ENCODE results near the gene STN1. TPM values are rescaled to one million over a fixed set of nuclear protein-coding genes. Genes with fewer than 3 reads are reported as not detected.

The STN1 gene
- total and polyA plus RNA-seq, 7 donors = 15.3 to 22.7 (median 18.3) TPM

GRCh38 chr10:103855424-103855823 is 62.6 kb downstream of the STN1 start, which contains the start of gene SH3PXD2A:
TSS of gene SH3PXD2A (minus strand) at chr10:103855576. CDS start at chr10:103855266, 310 bp downstream.
- ATAC-seq (peak; percentile 36 to 57 (median 44)), DNase-seq (peak; percentile 45 to 70)
- Histone ChIP-seq H3K9me3 (no peaks in the 10 kb centered on the region), H3K4me1 (peaks cover 48% of the 10 kb centered on the region), H3K4me3 (peak within 1 kb of the TSS; percentile 96), H3K27ac (peak within 1 kb of the TSS; percentile 88), H3K36me3 (ENCODE audit: insufficient read depth in 1 of 2, low read depth in 1 of 2) (no peaks in the 10 kb centered on the region), H3K27me3 (ENCODE audit: insufficient read depth in 3 of 3, low read length in 2 of 3) (no peaks in the 10 kb centered on the region)
- intact Hi-C loops (cut with DNase I) = loop anchor here (10.0 kb wide), 2 partner anchors 251 to 261 kb away; no protein-coding TSS in a partner anchor
- 1% methylated on average over 31 to 53 of the region's 54 CpGs; no CpG with 5 or more reads in 1 of the 3 donors for WGBS, 3 donors
- TF ChIP-seq CTCF (IDR thresholded peaks at IDR 0.05) = no peak

- H3K9me3 ChIP-seq = no peaks in the 10 kb centered on the region
- peak; percentile 49 to 56 (median 52) for ATAC-seq
- H3K27ac ChIP-seq = peak overlapping the region; percentile 88
- H3K4me1 ChIP-seq = peaks cover 53% of the 10 kb centered on the region
- peak; percentile 54 to 77 for DNase-seq
- no peaks in the 10 kb centered on the region for H3K36me3 ChIP-seq (ENCODE audit: insufficient read depth in 1 of 2, low read depth in 1 of 2)
- peak overlapping the region; percentile 96 for H3K4me3 ChIP-seq
- intact Hi-C loops (cut with DNase I) = loop anchor here (10.0 kb wide), 2 partner anchors 250 to 260 kb away; no protein-coding TSS in a partner anchor
- H3K27me3 ChIP-seq (ENCODE audit: insufficient read depth in 3 of 3, low read length in 2 of 3) = no peaks in the 10 kb centered on the region
- WGBS, 3 donors = 0 to 3% (median 1%) methylated on average over 44 to 53 of the region's 53 CpGs
- TF ChIP-seq CTCF (IDR thresholded peaks at IDR 0.05) = no peak
Observed at GRCh38 chr10:103854686-103855391, 63.1 kb downstream of the STN1 start.

- intact Hi-C loops (cut with DNase I) = loop anchor here (10.0 kb wide), 2 partner anchors 249 to 259 kb away; no protein-coding TSS in a partner anchor
- peak overlapping the region; percentile 88 for H3K27ac ChIP-seq
- H3K4me1 ChIP-seq = peaks cover 59% of the 10 kb centered on the region
- H3K4me3 ChIP-seq = peak overlapping the region; percentile 96
- ATAC-seq (no peak), DNase-seq (no peak)
- H3K9me3 ChIP-seq = no peaks in the 10 kb centered on the region
- no peaks in the 10 kb centered on the region for H3K27me3 ChIP-seq (ENCODE audit: insufficient read depth in 3 of 3, low read length in 2 of 3)
- TF ChIP-seq CTCF (IDR thresholded peaks at IDR 0.05) = no peak
- 13 to 24% (median 14%) methylated on average over 13 of the region's 13 CpGs for WGBS, 3 donors
- H3K36me3 ChIP-seq (ENCODE audit: insufficient read depth in 1 of 2, low read depth in 1 of 2) = no peaks in the 10 kb centered on the region
Observed at GRCh38 chr10:103854265-103854685, 63.7 kb downstream of the STN1 start.

- peak overlapping the region; percentile 96 for H3K4me3 ChIP-seq
- no peaks in the 10 kb centered on the region for H3K27me3 ChIP-seq (ENCODE audit: insufficient read depth in 3 of 3, low read length in 2 of 3)
Observed at GRCh38 chr10:103853428-103854264, 64.3 kb downstream of the STN1 start.

More at GRCh38 chr10:103853428-103854264, 64.3 kb downstream of the STN1 start:
- H3K27ac ChIP-seq = peak overlapping the region; percentile 88
- no peak for DNase-seq
- no peak for TF ChIP-seq CTCF (IDR thresholded peaks at IDR 0.05)
- 37 to 55% (median 43%) methylated on average over 9 of the region's 9 CpGs for WGBS, 3 donors
- no peaks in the 10 kb centered on the region for H3K36me3 ChIP-seq (ENCODE audit: insufficient read depth in 1 of 2, low read depth in 1 of 2)
- intact Hi-C loops (cut with DNase I) = loop anchor here (10.0 kb wide), 2 partner anchors 249 to 259 kb away; no protein-coding TSS in a partner anchor
- no peaks in the 10 kb centered on the region for H3K9me3 ChIP-seq
- peaks cover 60% of the 10 kb centered on the region for H3K4me1 ChIP-seq
- ATAC-seq = no peak
